KMS-11 (cell line): ENCODE data around the gene TIGD6.

Experiments used
- H2AFZ ChIP-seq: fragments of 200-600 bp; sonication (generic); 2 replicates; pipeline ENCODE4 v1.6.1; 2016; ENCODE audit warnings: antibody characterized with exemption, mixed run types, low read depth
- H3K27ac ChIP-seq: fragments of 200-600 bp; sonication (generic); 2 replicates; pipeline ENCODE4 v1.6.1; 2016; ENCODE audit warnings: mild to moderate bottlenecking, mixed run types
- H3K27me3 ChIP-seq: fragments of 200-600 bp; sonication (generic); 2 replicates; pipeline ENCODE4 v1.6.1; 2017; ENCODE audit warnings: mild to moderate bottlenecking, low read depth, mixed run types, moderate library complexity; ENCODE audit not compliant: insufficient read depth
- H3K36me3 ChIP-seq: fragments of 200-600 bp; sonication (generic); 2 replicates; pipeline ENCODE4 v1.6.1; 2017; ENCODE audit warnings: mild to moderate bottlenecking, mixed run types; ENCODE audit not compliant: insufficient read depth
- H3K4me1 ChIP-seq: fragments of 200-600 bp; sonication (generic); 2 replicates; pipeline ENCODE4 v1.6.1; 2016; ENCODE audit warnings: mild to moderate bottlenecking, low read depth, mixed run types; ENCODE audit not compliant: poor library complexity, severe bottlenecking
- H3K4me2 ChIP-seq: fragments of 200-600 bp; sonication (generic); 2 replicates; pipeline ENCODE4 v1.7.0; 2016; ENCODE audit warnings: mild to moderate bottlenecking, mixed run types
- H3K4me3 ChIP-seq: fragments of 200-600 bp; sonication (generic); IDR thresholded peaks from 2 replicates; pipeline ENCODE4 v1.6.1; 2017; ENCODE audit warnings: low read depth, low read length, mixed read lengths; ENCODE audit not compliant: insufficient read depth
- H3K79me2 ChIP-seq: fragments of 200-600 bp; sonication (generic); 2 replicates; pipeline ENCODE4 v1.6.1; 2016; ENCODE audit warnings: low read depth, mixed run types; ENCODE audit not compliant: insufficient read depth
- H3K9ac ChIP-seq: fragments of 200-600 bp; sonication (generic); 2 replicates; pipeline ENCODE4 v1.6.1; 2016; ENCODE audit warnings: mild to moderate bottlenecking, mixed run types
- H4K20me1 ChIP-seq: fragments of 200-600 bp; sonication (generic); 2 replicates; pipeline ENCODE4 v1.6.1; 2016; ENCODE audit warnings: mild to moderate bottlenecking, mixed run types; ENCODE audit not compliant: insufficient read depth
- CTCF ChIP-seq: fragments of 200-600 bp; sonication (generic); conservative IDR thresholded peaks from 2 replicates; pipeline ENCODE4 v1.6.1; 2017; ENCODE audit warnings: low read depth, mild to moderate bottlenecking, antibody characterized with exemption, low read length, moderate library complexity, mixed read lengths

Gene TIGD6

DNA sequence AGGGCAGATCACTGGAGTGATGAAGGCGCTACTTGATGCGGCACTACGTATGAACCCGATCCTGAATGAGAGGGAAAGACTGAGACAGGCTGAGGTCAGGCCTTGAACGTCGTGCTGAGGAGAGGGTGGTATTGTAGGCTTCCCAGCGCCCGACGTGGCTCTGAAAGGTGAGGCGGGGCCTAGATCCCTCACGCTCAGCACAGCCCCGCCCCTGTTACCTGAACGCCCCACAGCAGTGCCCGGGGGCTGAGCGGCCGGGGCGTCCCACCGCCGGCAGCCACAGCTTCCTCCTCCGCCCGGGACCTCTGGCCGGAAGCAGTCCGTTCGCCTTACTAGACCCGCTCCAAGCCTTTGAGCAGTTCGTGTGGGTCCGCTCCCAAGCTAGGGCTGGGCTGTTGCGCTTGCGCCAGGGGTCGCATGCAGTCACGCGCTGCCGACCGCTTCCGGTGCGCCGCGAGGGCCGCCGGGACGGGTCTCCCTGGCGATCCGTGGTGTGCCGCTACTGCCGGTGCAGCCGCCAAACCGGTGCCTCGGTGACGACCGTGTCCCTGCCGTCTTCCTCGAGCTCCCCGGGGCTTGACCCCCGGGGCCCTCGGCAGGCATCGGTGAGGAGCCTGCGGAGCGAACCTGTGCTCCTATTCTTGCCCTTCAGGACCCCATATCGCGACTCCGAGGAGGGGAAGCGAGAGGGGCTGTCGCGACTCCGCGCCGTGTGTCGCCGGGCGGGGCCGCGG, at the start of gene TIGD6, which contains the start of gene HMGXB3:
TIGD6 (minus strand) TSS at position 399 of the 734 bp plus-strand sequence. CDS start 4,306 bp downstream, outside the sequence.
HMGXB3 (plus strand) TSS at position 484 of the 734 bp plus-strand sequence. CDS start 4,114 bp downstream, outside the sequence.
- peaks cover 32% of the 10 kb centered on the region for H3K79me2 ChIP-seq

DNA sequence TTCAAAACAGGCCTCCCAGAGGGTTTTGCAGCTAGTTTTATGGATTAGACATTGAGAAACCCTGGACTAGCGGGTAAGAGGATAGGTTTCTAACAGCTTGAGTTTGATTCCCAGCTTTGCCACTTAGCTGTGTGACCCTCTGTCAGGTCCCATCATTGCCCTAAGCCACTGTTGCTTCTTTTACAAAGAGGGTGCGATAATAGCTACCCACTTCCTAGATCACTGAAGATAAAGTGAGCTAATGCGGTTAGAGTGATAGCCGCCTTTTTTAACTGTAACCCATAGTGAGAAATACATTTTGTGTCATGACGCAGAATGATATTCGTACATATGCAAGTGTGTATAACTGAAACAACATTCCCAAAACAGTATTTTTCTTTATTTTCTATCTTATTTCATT, 45.6 kb upstream of the TIGD6 start:
- Histone ChIP-seq H4K20me1 (no peaks in the 10 kb centered on the region), H2AFZ (no peak overlapping the region), H3K27me3 (no peaks in the 10 kb centered on the region), H3K36me3 (peaks cover under 1% of the 10 kb centered on the region; the same call in 1 of the 2 replicates), H3K4me3 (no peak overlapping the region), H3K4me1 (no peaks in the 10 kb centered on the region), H3K27ac (no peak overlapping the region), H3K9ac (no peak overlapping the region), H3K79me2 (no peaks in the 10 kb centered on the region), H3K4me2 (no peak overlapping the region)
- TF ChIP-seq CTCF, result no peak

More for the DNA sequence above, at the start of gene TIGD6, which contains the start of gene HMGXB3:
- peak within 1 kb of the TSS; percentile 73 for H2AFZ ChIP-seq
- peak within 1 kb of the TSS; percentile 65 for H3K27ac ChIP-seq
- no peaks in the 10 kb centered on the region for H3K27me3 ChIP-seq
- peak within 1 kb of the TSS; percentile 77 for H3K4me2 ChIP-seq
- no peak for TF ChIP-seq CTCF
- H3K9ac ChIP-seq, result peak within 1 kb of the TSS; percentile 88
- no peaks in the 10 kb centered on the region for H4K20me1 ChIP-seq
- H3K4me1 ChIP-seq, result peaks cover 17% of the 10 kb centered on the region
- no peak within 1 kb of the TSS for H3K4me3 ChIP-seq
- H3K36me3 ChIP-seq, result no peaks in the 10 kb centered on the region

DNA sequence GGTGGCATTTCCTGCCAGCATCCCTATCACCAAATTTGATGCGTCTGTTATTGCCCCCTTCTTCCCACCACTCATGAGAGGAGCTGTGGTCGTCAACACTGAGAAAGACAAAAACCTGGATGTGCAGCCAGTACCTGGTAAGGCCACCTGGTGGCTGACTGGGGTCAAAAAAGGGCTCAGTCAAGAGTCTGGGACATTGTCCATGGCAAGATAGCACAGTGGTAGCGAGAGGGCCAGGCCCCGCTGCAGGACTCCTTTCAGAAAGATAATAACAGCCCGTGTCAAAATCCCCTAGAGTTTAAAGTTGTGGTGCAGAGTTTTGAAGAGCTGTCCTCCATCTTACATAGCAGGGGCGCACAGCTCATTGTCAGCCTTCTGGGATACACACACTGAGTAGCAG, 45.1 kb upstream of the TIGD6 start:
- Histone ChIP-seq H3K36me3 (no peaks in the 10 kb centered on the region), H3K4me3 (no peak overlapping the region), H3K27me3 (no peaks in the 10 kb centered on the region), H3K4me1 (no peaks in the 10 kb centered on the region), H3K79me2 (no peaks in the 10 kb centered on the region), H3K9ac (no peak overlapping the region), H4K20me1 (no peaks in the 10 kb centered on the region), H3K4me2 (no peak overlapping the region), H3K27ac (no peak overlapping the region), H2AFZ (no peak overlapping the region)
- 0 out of 2 replicates have a peak, but pooled peaks have one; percentile 27 for TF ChIP-seq CTCF

- no peaks in the 10 kb centered on the region for H3K27me3 ChIP-seq
- H3K9ac ChIP-seq, result no peak overlapping the region
- no peak overlapping the region for H2AFZ ChIP-seq
- no peak for TF ChIP-seq CTCF
- H3K36me3 ChIP-seq, result no peaks in the 10 kb centered on the region
- H3K79me2 ChIP-seq, result no peaks in the 10 kb centered on the region
- no peaks in the 10 kb centered on the region for H4K20me1 ChIP-seq
- no peak overlapping the region for H3K4me2 ChIP-seq
- H3K27ac ChIP-seq, result no peak overlapping the region
- H3K4me3 ChIP-seq, result no peak overlapping the region
- H3K4me1 ChIP-seq, result no peaks in the 10 kb centered on the region
Observed at GRCh38 chr5:150044712-150045111, 44.3 kb upstream of the TIGD6 start.
